ENCODE data around the gene GPR183. TPM values are rescaled to one million over a fixed set of nuclear protein-coding genes. Genes with fewer than 3 reads are reported as not detected.

Gene GPR183
- total and polyA plus RNA-seq, 2 of the 8 experiments (the other 6 are each of a cell fraction or from before 2014, with no cell fraction given) = not detected

GRCh38 chr13:99280166-99280565 is 27.0 kb downstream of the GPR183 start (continued):
- no peak for TF ChIP-seq JUN (IDR thresholded peaks at IDR 0.05; ENCODE audit: low read depth, low read length)
- TF ChIP-seq JUND (IDR thresholded peaks at IDR 0.05; ENCODE audit: low read length) = no peak
- TF ChIP-seq TCF12 (IDR thresholded peaks at IDR 0.05; ENCODE audit: low read depth, low read length) = no peak
- TF ChIP-seq PHF8 (conservative IDR thresholded peaks at IDR 0.05; ENCODE audit: low read depth, low read length) = no peak
- TF ChIP-seq HDAC2 (IDR thresholded peaks at IDR 0.05; ENCODE audit: borderline replicate concordance in 1 of 2, low read depth in 2 of 2, low read length in 2 of 2) = no peak
- no peak for TF ChIP-seq E2F6 (IDR thresholded peaks at IDR 0.05)
- no peak for TF ChIP-seq RBBP5 (IDR thresholded peaks at IDR 0.05; ENCODE audit: borderline replicate concordance, low read depth, low read length)
